ENCODE data around the gene DDX39B. TPM values are rescaled to one million over a fixed set of nuclear protein-coding genes. Genes with fewer than 3 reads are reported as not detected.

The DDX39B gene
- total and polyA plus RNA-seq, 9 of the 15 experiments (the other 6 are each of a cell fraction or from before 2014, with no cell fraction given), result 479 to 869 (median 592) TPM

GRCh38 chr6:31525932-31526591 lies 15.7 kb downstream of the DDX39B start (continued):
- TF ChIP-seq MYBL2 (IDR thresholded peaks at IDR 0.05; ENCODE audit: low read depth) (no peak), MYBL2 (CRISPR knock-in tag; IDR thresholded peaks at IDR 0.05; ENCODE audit: borderline replicate concordance) (no peak), HDGF (IDR thresholded peaks at IDR 0.05) (peak; percentile 77; the same call in 1 of the 2 replicates), RCOR1 (IDR thresholded peaks at IDR 0.05; ENCODE audit: borderline replicate concordance in 1 of 2, low read depth in 2 of 2, low read length in 2 of 2) (no peak; a peak in 1 of 4 replicates), ZNF316 (IDR thresholded peaks at IDR 0.05) (no peak), NFE2L1 (tag; IDR thresholded peaks at IDR 0.05; ENCODE audit: borderline replicate concordance, low read depth) (no peak), ATF1 (CRISPR knock-in tag; IDR thresholded peaks at IDR 0.05) (no peak), ATF1 (tag; IDR thresholded peaks at IDR 0.05) (0 out of 2 replicates have a peak, but pooled peaks have one; percentile 10), SMARCA4 (IDR thresholded peaks at IDR 0.05) (peak; percentile 10), BACH1 (tag; IDR thresholded peaks at IDR 0.05) (0 out of 2 replicates have a peak, but pooled peaks have one; percentile 29), CHD1 (IDR thresholded peaks at IDR 0.05; ENCODE audit: low read length) (no peak), RAD51 (IDR thresholded peaks at IDR 0.05; ENCODE audit: borderline replicate concordance, low read depth) (no peak), RBM34 (IDR thresholded peaks at IDR 0.05; ENCODE audit: borderline replicate concordance, insufficient read depth, low read length) (no peak), RERE (CRISPR knock-in tag; IDR thresholded peaks at IDR 0.05; ENCODE audit: borderline replicate concordance) (no peak), L3MBTL2 (IDR thresholded peaks at IDR 0.05) (peak; percentile 56; the same call in 1 of the 2 replicates), ZHX1 (conservative IDR thresholded peaks at IDR 0.05; ENCODE audit: low read length) (no peak), ATF7 (IDR thresholded peaks at IDR 0.05) (0 out of 2 replicates have a peak, but pooled peaks have one; percentile 44), STAG1 (CRISPR knock-in tag; IDR thresholded peaks at IDR 0.05; ENCODE audit: borderline replicate concordance) (no peak), ZNF740 (CRISPR knock-in tag; IDR thresholded peaks at IDR 0.05) (0 out of 2 replicates have a peak, but pooled peaks have one; percentile 19), ZNF740 (tag; IDR thresholded peaks at IDR 0.05) (no peak)
